ENCODE results near the gene IHH.

Gene IHH

DNA sequence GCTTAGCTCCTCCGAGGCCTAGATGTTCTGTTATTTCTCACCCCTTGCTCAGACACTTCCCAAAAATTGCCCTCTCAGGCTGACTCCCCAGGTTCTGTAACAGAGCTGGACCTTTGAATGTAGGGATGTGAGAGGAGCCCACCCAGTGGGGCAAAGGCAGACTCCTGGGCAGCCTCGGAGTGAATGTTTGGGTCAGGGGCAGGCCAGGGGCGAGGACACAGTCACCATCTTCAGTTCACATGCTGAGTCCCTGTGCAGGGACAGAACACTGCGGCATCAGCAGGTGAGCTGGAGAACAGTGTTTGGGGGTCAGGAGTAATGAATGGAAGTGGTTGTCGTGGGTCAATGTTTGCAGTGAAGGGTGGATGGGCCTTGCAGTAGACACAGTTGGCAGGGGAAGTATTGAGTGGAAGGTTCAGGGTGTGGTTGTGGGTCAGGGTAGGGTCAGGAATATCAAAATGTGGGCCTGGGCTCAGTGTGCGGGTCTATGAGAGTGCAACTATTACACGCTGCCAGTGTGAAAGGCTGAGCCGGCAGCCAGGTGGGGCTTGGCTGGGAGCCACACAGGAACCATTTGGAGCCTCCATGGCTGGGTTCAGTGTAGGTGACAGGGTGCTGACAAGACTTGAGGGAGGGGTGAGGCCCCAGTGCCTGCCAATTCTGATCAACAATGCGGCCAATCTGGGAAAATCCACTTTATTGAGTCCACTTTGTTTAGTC, 4.4 kb downstream of the IHH start:
- no peak overlapping the region for H3K4me3 ChIP-seq (ENCODE audit: low read length)
- DNase-seq (ENCODE audit: low read depth): no peak
- TF ChIP-seq, protein P1, sequence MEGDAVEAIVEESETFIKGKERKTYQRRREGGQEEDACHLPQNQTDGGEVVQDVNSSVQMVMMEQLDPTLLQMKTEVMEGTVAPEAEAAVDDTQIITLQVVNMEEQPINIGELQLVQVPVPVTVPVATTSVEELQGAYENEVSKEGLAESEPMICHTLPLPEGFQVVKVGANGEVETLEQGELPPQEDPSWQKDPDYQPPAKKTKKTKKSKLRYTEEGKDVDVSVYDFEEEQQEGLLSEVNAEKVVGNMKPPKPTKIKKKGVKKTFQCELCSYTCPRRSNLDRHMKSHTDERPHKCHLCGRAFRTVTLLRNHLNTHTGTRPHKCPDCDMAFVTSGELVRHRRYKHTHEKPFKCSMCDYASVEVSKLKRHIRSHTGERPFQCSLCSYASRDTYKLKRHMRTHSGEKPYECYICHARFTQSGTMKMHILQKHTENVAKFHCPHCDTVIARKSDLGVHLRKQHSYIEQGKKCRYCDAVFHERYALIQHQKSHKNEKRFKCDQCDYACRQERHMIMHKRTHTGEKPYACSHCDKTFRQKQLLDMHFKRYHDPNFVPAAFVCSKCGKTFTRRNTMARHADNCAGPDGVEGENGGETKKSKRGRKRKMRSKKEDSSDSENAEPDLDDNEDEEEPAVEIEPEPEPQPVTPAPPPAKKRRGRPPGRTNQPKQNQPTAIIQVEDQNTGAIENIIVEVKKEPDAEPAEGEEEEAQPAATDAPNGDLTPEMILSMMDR (conservative IDR thresholded peaks at IDR 0.05; ENCODE audit: low read length): no peak

- DNase-seq (ENCODE audit: low read depth): no peak
- no peak overlapping the region for H3K4me3 ChIP-seq (ENCODE audit: low read length)
- TF ChIP-seq, protein P1 (conservative IDR thresholded peaks at IDR 0.05; ENCODE audit: low read length): no peak
Measured at GRCh38 chr2:219054956-219055903, 5.5 kb downstream of the IHH start.

- no peak overlapping the region for H3K4me3 ChIP-seq (ENCODE audit: low read length)
- TF ChIP-seq, protein P1 (conservative IDR thresholded peaks at IDR 0.05; ENCODE audit: low read length): no peak
- DNase-seq (ENCODE audit: low read depth): no peak
Measured at GRCh38 chr2:219049282-219049681, 11.4 kb downstream of the IHH start.

GRCh38 chr2:219045937-219046550, 14.7 kb downstream of the IHH start:
- no peak overlapping the region for H3K4me3 ChIP-seq (ENCODE audit: low read length)
- TF ChIP-seq, protein P1 (conservative IDR thresholded peaks at IDR 0.05; ENCODE audit: low read length): no peak
- no peak for DNase-seq (ENCODE audit: low read depth)

GRCh38 chr2:219042750-219043149, 18.0 kb downstream of the IHH start:
- H3K4me3 ChIP-seq (ENCODE audit: low read length): no peak overlapping the region
- TF ChIP-seq, protein P1 (conservative IDR thresholded peaks at IDR 0.05; ENCODE audit: low read length): no peak
- DNase-seq (ENCODE audit: low read depth): no peak

DNA sequence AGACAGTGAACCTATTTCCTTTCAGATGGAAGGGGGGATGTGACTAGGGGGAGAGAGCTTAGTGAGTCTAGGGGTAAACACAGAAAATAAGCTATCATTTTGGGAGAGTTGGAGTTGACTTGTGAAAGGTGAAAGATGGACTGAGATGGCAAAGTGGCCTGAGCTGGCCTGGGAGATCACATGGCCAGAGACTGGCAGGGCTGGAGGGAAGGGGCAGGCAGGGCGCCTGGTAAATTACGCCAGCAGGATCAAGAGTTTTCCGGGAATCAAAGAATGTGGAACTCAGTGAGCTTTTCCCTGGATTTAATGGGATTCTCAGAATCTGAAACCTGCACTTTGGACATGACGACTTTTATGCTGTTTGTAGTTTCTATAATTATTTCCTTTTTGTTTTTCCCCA, 18.6 kb downstream of the IHH start:
- TF ChIP-seq, protein P1 (conservative IDR thresholded peaks at IDR 0.05; ENCODE audit: low read length): no peak
- H3K4me3 ChIP-seq (ENCODE audit: low read length): no peak overlapping the region
- no peak for DNase-seq (ENCODE audit: low read depth)
